DND-41 (cell line): ENCODE results near the gene HEXA.
A peak's percentile ranks its signal among the peaks of the same experiment; 100 is the strongest.

Source experiments
- ATAC-seq: fragments of 200-7000 bp; cut with Tn5 transposase; 3 replicates; pipeline ENCODE4 v1.9.1; 2021; ENCODE audit warnings: low read depth; ENCODE audit not compliant: insufficient read depth
- DNase-seq: peaks from one replicate; pipeline ENCODE4 v3.0.0-alpha.2; 2020
- H2AFZ ChIP-seq: 2 replicates; pipeline ENCODE4 v1.6.0; 2012; ENCODE audit warnings: low read depth, low read length
- H3K27ac ChIP-seq: 2 replicates; pipeline ENCODE4 v1.5.1; 2012; ENCODE audit warnings: low read length, inconsistent platforms
- H3K27me3 ChIP-seq: fragments of 200-600 bp; sonication (generic); 2 replicates; pipeline ENCODE4 v1.6.0; 2012; ENCODE audit warnings: low read length, mild to moderate bottlenecking, inconsistent platforms; ENCODE audit not compliant: insufficient read depth, poor library complexity
- H3K36me3 ChIP-seq: 2 replicates; pipeline ENCODE4 v1.5.1; 2012; ENCODE audit warnings: low read length, inconsistent platforms; ENCODE audit not compliant: insufficient read depth
- H3K4me1 ChIP-seq: 2 replicates; pipeline ENCODE4 v1.5.1; 2012; ENCODE audit warnings: mild to moderate bottlenecking, low read length; ENCODE audit not compliant: insufficient read depth
- H3K4me2 ChIP-seq: 2 replicates; pipeline ENCODE4 v1.6.0; 2012; ENCODE audit warnings: mild to moderate bottlenecking, moderate library complexity, low read length, inconsistent platforms; ENCODE audit not compliant: insufficient read depth
- H3K4me3 ChIP-seq, 2 experiments: fragments of 200-600 bp in 1 of 2; shearing (Covaris generic) in 1 of 2; 2 replicates each; pipeline ENCODE4 v1.5.1; 2012 to 2016; ENCODE audit warnings: inconsistent platforms in 2 of 2, low read length in 2 of 2, mild to moderate bottlenecking in 2 of 2, low read depth in 1 of 2, moderate library complexity in 1 of 2
- H3K79me2 ChIP-seq: 2 replicates; pipeline ENCODE4 v1.6.0; 2012; ENCODE audit warnings: low read length, inconsistent platforms; ENCODE audit not compliant: insufficient read depth
- H3K9ac ChIP-seq: 2 replicates; pipeline ENCODE4 v1.6.0; 2012; ENCODE audit warnings: low read depth, mild to moderate bottlenecking, inconsistent platforms, low read length, moderate library complexity
- H3K9me3 ChIP-seq: 2 replicates; pipeline ENCODE4 v1.5.1; 2012; ENCODE audit warnings: low read length, moderate library complexity, mild to moderate bottlenecking, inconsistent platforms; ENCODE audit not compliant: insufficient read depth, severe bottlenecking
- H4K20me1 ChIP-seq: 2 replicates; pipeline ENCODE4 v1.6.0; 2012; ENCODE audit warnings: low read length; ENCODE audit not compliant: insufficient read depth
- CTCF ChIP-seq: IDR thresholded peaks from 2 replicates; pipeline ENCODE4 v1.5.1; 2012; ENCODE audit warnings: borderline replicate concordance, low read length, moderate library complexity, mild to moderate bottlenecking; ENCODE audit not compliant: poor library complexity, severe bottlenecking; ENCODE audit errors: extremely low read depth
- EZH2 ChIP-seq: IDR thresholded peaks from 3 replicates; pipeline ENCODE4 v1.6.1; 2012; ENCODE audit warnings: borderline replicate concordance, low read depth, mild to moderate bottlenecking, moderate library complexity, low read length, inconsistent platforms; ENCODE audit not compliant: severe bottlenecking

The HEXA gene

GRCh38 chr15:72375846-72376581, at the start of gene HEXA:
TSS of gene HEXA (minus strand) at chr15:72376014. CDS start at chr15:72375972, 42 bp downstream.
- Histone ChIP-seq H3K4me3 (peak within 1 kb of the TSS; percentile 92 to 96), H3K9ac (peak within 1 kb of the TSS; percentile 80), H3K4me2 (peak within 1 kb of the TSS; percentile 86), H3K79me2 (peaks cover 46% of the 10 kb centered on the region), H3K4me1 (peaks cover 36% of the 10 kb centered on the region), H3K27me3 (no peaks in the 10 kb centered on the region), H3K27ac (peak within 1 kb of the TSS; percentile 74), H3K36me3 (no peaks in the 10 kb centered on the region; the same call in 1 of the 2 replicates), H4K20me1 (peaks cover 2% of the 10 kb centered on the region; the same call in 1 of the 2 replicates), H3K9me3 (no peaks in the 10 kb centered on the region), H2AFZ (peak within 1 kb of the TSS; percentile 89)
- peak; percentile 97 for DNase-seq
- TF ChIP-seq CTCF (no peak), EZH2 (no peak)
- ATAC-seq, result peak; percentile 90

- Histone ChIP-seq H3K4me2 (no peak overlapping the region), H2AFZ (no peak overlapping the region)
Observed at GRCh38 chr15:72423256-72423655, 47.4 kb upstream of the HEXA start.

GRCh38 chr15:72421484-72421883, 45.7 kb upstream of the HEXA start:
- TF ChIP-seq CTCF (no peak), EZH2 (no peak)
- Histone ChIP-seq H4K20me1 (no peaks in the 10 kb centered on the region), H3K36me3 (no peaks in the 10 kb centered on the region), H3K27me3 (no peaks in the 10 kb centered on the region), H3K9ac (no peak overlapping the region), H3K4me1 (no peaks in the 10 kb centered on the region), H3K79me2 (no peaks in the 10 kb centered on the region), H3K4me2 (no peak overlapping the region), H3K27ac (no peak overlapping the region), H3K9me3 (no peaks in the 10 kb centered on the region), H3K4me3 (no peak overlapping the region), H2AFZ (no peak overlapping the region)
- no peak for ATAC-seq
- no peak for DNase-seq

More at GRCh38 chr15:72423256-72423655, 47.4 kb upstream of the HEXA start:
- H3K27me3 ChIP-seq, result no peaks in the 10 kb centered on the region
- no peaks in the 10 kb centered on the region for H3K79me2 ChIP-seq
- ATAC-seq (no peak), DNase-seq (no peak)
- TF ChIP-seq EZH2, result no peak
- no peak for TF ChIP-seq CTCF
- H3K27ac ChIP-seq, result no peak overlapping the region
- no peaks in the 10 kb centered on the region for H3K9me3 ChIP-seq
- no peaks in the 10 kb centered on the region for H3K4me1 ChIP-seq
- no peak overlapping the region for H3K9ac ChIP-seq
- no peaks in the 10 kb centered on the region for H4K20me1 ChIP-seq
- H3K4me3 ChIP-seq, result no peak overlapping the region
- no peaks in the 10 kb centered on the region for H3K36me3 ChIP-seq
